Endothelial cell of umbilical vein (primary cell): ENCODE measurements around the gene FMNL3.

Experiments used
- CTCF ChIP-seq, 2 donors: IDR thresholded peaks; 1 replicate in 1 of 2; 2 replicates in 1 of 2; pipeline ENCODE4 v1.5.1; 2011; ENCODE audit warnings: low read length in 2 of 2, mild to moderate bottlenecking in 2 of 2, moderate library complexity in 2 of 2, control low read depth in 1 of 2, inconsistent platforms in 1 of 2, low read depth in 1 of 2; ENCODE audit not compliant: insufficient read depth in 1 of 2; ENCODE audit errors: extremely low read depth in 1 of 2
- POLR2A ChIP-seq: IDR thresholded peaks from 2 replicates; pipeline ENCODE4 v1.6.1; 2012; ENCODE audit warnings: low read depth, mild to moderate bottlenecking, control low read depth, low read length
- POLR2AphosphoS5 ChIP-seq: IDR thresholded peaks from 2 replicates; pipeline ENCODE4 v1.6.1; 2012; ENCODE audit warnings: low read depth, mild to moderate bottlenecking, control low read depth, low read length, moderate library complexity; ENCODE audit not compliant: insufficient read depth

DNA sequence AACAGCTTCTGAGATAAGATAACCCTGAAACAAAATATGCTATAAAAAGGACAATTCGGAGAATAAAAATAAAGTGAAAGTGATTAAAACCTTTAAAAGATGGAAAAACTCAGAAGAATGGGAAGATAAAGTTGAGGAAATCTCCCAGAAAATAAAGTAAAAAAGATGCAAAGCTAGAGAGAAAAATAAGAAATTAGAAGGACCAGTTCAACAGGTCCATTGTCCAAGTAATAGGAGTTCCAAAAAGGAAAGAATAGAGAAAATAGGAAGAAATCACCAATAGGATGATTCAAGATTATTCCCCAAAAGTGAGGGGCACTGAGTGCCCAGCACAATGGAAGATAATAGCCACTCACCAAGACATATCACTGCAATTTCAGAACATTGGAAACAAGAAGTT is 88.6 kb downstream of the FMNL3 start:
- TF ChIP-seq POLR2AphosphoS5 (no peak), CTCF (IDR thresholded peaks at IDR 0.05; ENCODE audit: extremely low read depth in 1 of 2, insufficient read depth in 1 of 2, low read depth in 1 of 2, low read length in 2 of 2) (no peak), POLR2A (no peak)
